SJCRH30 (cell line): Measurements from ENCODE around the gene NR2F6. TPM values are rescaled to one million over a fixed set of nuclear protein-coding genes. Genes with fewer than 3 reads are reported as not detected.

Experiments
- DNase-seq, 2 experiments: peaks; one replicate each; pipeline ENCODE4 v3.0.0-alpha.2; 2015 to 2020
- H3K27ac ChIP-seq: fragments of 250-450 bp; sonication (Bioruptor Pico); 2 replicates; pipeline ENCODE4 v1.5.1; 2020; ENCODE audit warnings: mild to moderate bottlenecking, moderate library complexity
- H3K27me3 ChIP-seq: fragments of 250-450 bp; sonication (Bioruptor Pico); 2 replicates; pipeline ENCODE4 v1.5.1; 2020; ENCODE audit warnings: mild to moderate bottlenecking, moderate library complexity
- H3K36me3 ChIP-seq: fragments of 250-450 bp; sonication (Bioruptor Pico); 2 replicates; pipeline ENCODE4 v1.5.1; 2020; ENCODE audit warnings: mild to moderate bottlenecking, moderate library complexity
- H3K4me1 ChIP-seq: fragments of 250-450 bp; sonication (Bioruptor Pico); 2 replicates; pipeline ENCODE4 v1.5.1; 2020; ENCODE audit warnings: mild to moderate bottlenecking, moderate library complexity
- H3K4me3 ChIP-seq: fragments of 250-450 bp; sonication (Bioruptor Pico); 2 replicates; pipeline ENCODE4 v1.5.1; 2020; ENCODE audit warnings: mild to moderate bottlenecking, moderate library complexity
- H3K9me3 ChIP-seq: fragments of 250-450 bp; sonication (Bioruptor Pico); replicated peaks from 2 replicates; pipeline ENCODE4 v1.5.1; 2020; ENCODE audit warnings: mild to moderate bottlenecking, moderate library complexity
- total RNA-seq: library from RNA; depleted of rRNA; stranded (reverse); fragments of >200 nt; shearing (Covaris generic); gene quantifications from 2 replicates; pipeline ENCODE4 v1.2.3, GENCODE V29; 2014

NR2F6 gene
- total RNA-seq, 1 experiment from 2014 or later = 41.0 TPM

- Histone ChIP-seq H3K4me1 (peaks cover 4% of the 10 kb centered on the region; the same call in 1 of the 2 replicates), H3K27ac (no peak overlapping the region), H3K27me3 (no peaks in the 10 kb centered on the region), H3K9me3 (no peaks in the 10 kb centered on the region), H3K36me3 (peaks cover 12% of the 10 kb centered on the region; the same call in 1 of the 2 replicates), H3K4me3 (no peak overlapping the region; the same call in 1 of the 2 replicates)
- no peak for DNase-seq
These were observed 29.6 kb downstream of the NR2F6 start for GRCh38 chr19:17216058-17216670.

GRCh38 chr19:17215127-17215971, 30.4 kb downstream of the NR2F6 start, which contains the start of gene USE1:
Gene USE1, plus strand, starts transcription at chr19:17215357. Its CDS starts 49 bp downstream, at chr19:17215406.
- H3K27me3 ChIP-seq = no peaks in the 10 kb centered on the region
- peaks cover 14% of the 10 kb centered on the region; the same call in 1 of the 2 replicates for H3K36me3 ChIP-seq
- H3K4me1 ChIP-seq = peaks cover 4% of the 10 kb centered on the region; the same call in 1 of the 2 replicates
- peak within 1 kb of the TSS; percentile 91 for H3K27ac ChIP-seq
- peak within 1 kb of the TSS; percentile 93 for H3K4me3 ChIP-seq
- H3K9me3 ChIP-seq = no peaks in the 10 kb centered on the region
- peak; percentile 94 to 97 for DNase-seq

- peak overlapping the region; percentile 93 for H3K4me3 ChIP-seq
- no peaks in the 10 kb centered on the region for H3K27me3 ChIP-seq
- no peaks in the 10 kb centered on the region for H3K9me3 ChIP-seq
- peaks cover 20% of the 10 kb centered on the region; the same call in 1 of the 2 replicates for H3K36me3 ChIP-seq
- DNase-seq = no peak
- peaks cover 4% of the 10 kb centered on the region; the same call in 1 of the 2 replicates for H3K4me1 ChIP-seq
- H3K27ac ChIP-seq = peak overlapping the region; percentile 91
These were observed 31.1 kb downstream of the NR2F6 start for GRCh38 chr19:17214508-17215126.

GRCh38 chr19:17213334-17213733, 32.4 kb downstream of the NR2F6 start:
- H3K27me3 ChIP-seq = no peaks in the 10 kb centered on the region
- H3K27ac ChIP-seq = no peak overlapping the region
- H3K9me3 ChIP-seq = no peaks in the 10 kb centered on the region
- no peak overlapping the region for H3K4me3 ChIP-seq
- DNase-seq = no peak
- H3K36me3 ChIP-seq = peaks cover 26% of the 10 kb centered on the region
- H3K4me1 ChIP-seq = peaks cover 4% of the 10 kb centered on the region; the same call in 1 of the 2 replicates

GRCh38 chr19:17211547-17212446, 33.9 kb downstream of the NR2F6 start:
- no peak overlapping the region for H3K4me3 ChIP-seq
- no peaks in the 10 kb centered on the region for H3K9me3 ChIP-seq
- no peak for DNase-seq
- no peak overlapping the region for H3K27ac ChIP-seq
- H3K27me3 ChIP-seq = no peaks in the 10 kb centered on the region
- H3K4me1 ChIP-seq = peaks cover 4% of the 10 kb centered on the region; the same call in 1 of the 2 replicates
- peaks cover 30% of the 10 kb centered on the region for H3K36me3 ChIP-seq

- Histone ChIP-seq H3K4me3 (no peak overlapping the region), H3K27ac (no peak overlapping the region), H3K4me1 (peaks cover 4% of the 10 kb centered on the region; the same call in 1 of the 2 replicates), H3K36me3 (peaks cover 32% of the 10 kb centered on the region), H3K9me3 (no peaks in the 10 kb centered on the region), H3K27me3 (no peaks in the 10 kb centered on the region)
- no peak for DNase-seq
These were observed 35.4 kb downstream of the NR2F6 start for GRCh38 chr19:17210296-17210695.

GRCh38 chr19:17209126-17210036, 36.3 kb downstream of the NR2F6 start:
- no peak overlapping the region for H3K27ac ChIP-seq

GRCh38 chr19:17206736-17207581, 38.8 kb downstream of the NR2F6 start:
- Histone ChIP-seq H3K9me3 (no peaks in the 10 kb centered on the region), H3K27ac (no peak overlapping the region), H3K4me3 (no peak overlapping the region), H3K36me3 (peaks cover 43% of the 10 kb centered on the region), H3K4me1 (no peaks in the 10 kb centered on the region), H3K27me3 (no peaks in the 10 kb centered on the region)
- no peak for DNase-seq

More at GRCh38 chr19:17209126-17210036, 36.3 kb downstream of the NR2F6 start:
- no peak overlapping the region for H3K4me3 ChIP-seq
- peak; percentile 84 to 90 for DNase-seq
- peaks cover 2% of the 10 kb centered on the region; the same call in 1 of the 2 replicates for H3K4me1 ChIP-seq
- no peaks in the 10 kb centered on the region for H3K9me3 ChIP-seq
- peaks cover 37% of the 10 kb centered on the region for H3K36me3 ChIP-seq
- no peaks in the 10 kb centered on the region for H3K27me3 ChIP-seq

- Histone ChIP-seq H3K9me3 (no peaks in the 10 kb centered on the region), H3K4me3 (no peak overlapping the region), H3K4me1 (no peaks in the 10 kb centered on the region), H3K36me3 (peaks cover 57% of the 10 kb centered on the region), H3K27ac (no peak overlapping the region), H3K27me3 (no peaks in the 10 kb centered on the region)
- DNase-seq = peak; percentile 29 to 58
These were observed 40.2 kb downstream of the NR2F6 start for GRCh38 chr19:17205237-17206140.

GRCh38 chr19:17202713-17203112, 43.0 kb downstream of the NR2F6 start:
- no peaks in the 10 kb centered on the region for H3K27me3 ChIP-seq
- H3K4me3 ChIP-seq = no peak overlapping the region
- peaks cover 52% of the 10 kb centered on the region for H3K36me3 ChIP-seq
- no peak for DNase-seq
- no peaks in the 10 kb centered on the region for H3K4me1 ChIP-seq
- H3K9me3 ChIP-seq = no peaks in the 10 kb centered on the region
- H3K27ac ChIP-seq = no peak overlapping the region

GRCh38 chr19:17202249-17202648, 43.5 kb downstream of the NR2F6 start:
- Histone ChIP-seq H3K27me3 (no peaks in the 10 kb centered on the region), H3K36me3 (peaks cover 47% of the 10 kb centered on the region)
- DNase-seq = peak in 1 of 2 experiments; percentile 28

More at GRCh38 chr19:17202249-17202648, 43.5 kb downstream of the NR2F6 start:
- H3K4me3 ChIP-seq = no peak overlapping the region
- no peaks in the 10 kb centered on the region for H3K9me3 ChIP-seq
- no peaks in the 10 kb centered on the region for H3K4me1 ChIP-seq
- no peak overlapping the region for H3K27ac ChIP-seq
